H9 (cell line): ENCODE data around the gene DOCK9. TPM values are rescaled to one million over a fixed set of nuclear protein-coding genes. Genes with fewer than 3 reads are reported as not detected.

Source experiments
- DNase-seq: peaks from one replicate; pipeline ENCODE4 v3.0.0-alpha.2; 2017
- H2AFZ ChIP-seq: one replicate; pipeline ENCODE4 v1.6.1; 2013; ENCODE audit warnings: mild to moderate bottlenecking, low read length, control low read depth, moderate library complexity
- H2AK5ac ChIP-seq: 2 replicates; pipeline ENCODE4 v1.6.1; 2013; ENCODE audit warnings: low read length, control low read depth, mixed read lengths; ENCODE audit not compliant: insufficient read length
- H2BK120ac ChIP-seq: one replicate; pipeline ENCODE4 v1.6.1; 2013; ENCODE audit warnings: low read depth, mild to moderate bottlenecking, low read length, control low read depth, inconsistent platforms; ENCODE audit not compliant: poor library complexity, severe bottlenecking
- H2BK12ac ChIP-seq: 2 replicates; pipeline ENCODE4 v1.6.1; 2013; ENCODE audit warnings: low read length, control low read depth, mixed read lengths, low read depth; ENCODE audit not compliant: insufficient read length
- H2BK15ac ChIP-seq: 2 replicates; pipeline ENCODE4 v1.6.1; 2013; ENCODE audit warnings: low read depth, low read length, control low read depth
- H2BK20ac ChIP-seq: one replicate; pipeline ENCODE4 v1.6.1; 2013; ENCODE audit warnings: low read depth, mild to moderate bottlenecking, low read length, control low read depth, inconsistent platforms; ENCODE audit not compliant: poor library complexity, severe bottlenecking
- H2BK5ac ChIP-seq: 2 replicates; pipeline ENCODE4 v1.6.1; 2013; ENCODE audit warnings: low read length, control low read depth, mixed read lengths; ENCODE audit not compliant: insufficient read length
- H3K14ac ChIP-seq: 2 replicates; pipeline ENCODE4 v1.6.1; 2013; ENCODE audit warnings: low read length, control low read depth; ENCODE audit not compliant: insufficient read depth
- H3K18ac ChIP-seq: 2 replicates; pipeline ENCODE4 v1.6.1; 2013; ENCODE audit warnings: low read depth, mild to moderate bottlenecking, mixed read lengths, low read length, control low read depth; ENCODE audit not compliant: insufficient read length
- H3K23ac ChIP-seq: 2 replicates; pipeline ENCODE4 v1.6.1; 2013; ENCODE audit warnings: low read length, control low read depth, mixed read lengths, low read depth; ENCODE audit not compliant: insufficient read length
- H3K23me2 ChIP-seq: 2 replicates; pipeline ENCODE4 v1.6.1; 2013; ENCODE audit warnings: low read depth, mild to moderate bottlenecking, mixed read lengths, low read length, control low read depth; ENCODE audit not compliant: insufficient read length, poor library complexity, severe bottlenecking
- H3K27ac ChIP-seq: 2 replicates; pipeline ENCODE4 v1.5.1; 2013; ENCODE audit warnings: low read length, control low read depth, mixed read lengths, low read depth; ENCODE audit not compliant: insufficient read length
- H3K27me3 ChIP-seq: 2 replicates; pipeline ENCODE4 v1.6.1; 2013; ENCODE audit warnings: low read length, control low read depth, inconsistent platforms; ENCODE audit not compliant: insufficient read depth
- H3K4ac ChIP-seq: 2 replicates; pipeline ENCODE4 v1.6.1; 2013; ENCODE audit warnings: low read depth, mild to moderate bottlenecking, control low read depth, inconsistent platforms, low read length, moderate library complexity
- H3K4me1 ChIP-seq: 2 replicates; pipeline ENCODE4 v1.6.1; 2013; ENCODE audit warnings: low read length, control low read depth, inconsistent platforms; ENCODE audit not compliant: insufficient read depth
- H3K4me2 ChIP-seq: 2 replicates; pipeline ENCODE4 v1.6.1; 2013; ENCODE audit warnings: low read length, control low read depth, mixed read lengths; ENCODE audit not compliant: insufficient read length, insufficient read depth
- H3K56ac ChIP-seq: 2 replicates; pipeline ENCODE4 v1.6.1; 2013; ENCODE audit warnings: low read depth, mild to moderate bottlenecking, mixed read lengths, low read length, control low read depth; ENCODE audit not compliant: insufficient read length
- H3K79me1 ChIP-seq: 2 replicates; pipeline ENCODE4 v1.6.1; 2013; ENCODE audit warnings: low read depth, mild to moderate bottlenecking, moderate library complexity, low read length, control low read depth, inconsistent platforms; ENCODE audit not compliant: insufficient read depth, poor library complexity, severe bottlenecking
- H3K79me2 ChIP-seq: 2 replicates; pipeline ENCODE4 v1.6.1; 2013; ENCODE audit warnings: low read length, control low read depth, inconsistent platforms; ENCODE audit not compliant: insufficient read depth
- H3K9ac ChIP-seq: 2 replicates; pipeline ENCODE4 v1.6.1; 2013; ENCODE audit warnings: low read length, control low read depth, mixed read lengths; ENCODE audit not compliant: insufficient read length; ENCODE audit errors: extremely low read depth
- H3K9me3 ChIP-seq: one replicate; pipeline ENCODE4 v1.6.1; 2013; ENCODE audit warnings: low read depth, low read length, inconsistent platforms; ENCODE audit not compliant: control insufficient read depth
- H3T11ph ChIP-seq: one replicate; pipeline ENCODE4 v1.6.1; 2013; ENCODE audit warnings: mild to moderate bottlenecking, low read length, control low read depth, inconsistent platforms
- H4K20me1 ChIP-seq: one replicate; pipeline ENCODE4 v1.6.1; 2013; ENCODE audit not compliant: control insufficient read depth, insufficient read length, insufficient read depth
- H4K5ac ChIP-seq: 2 replicates; pipeline ENCODE4 v1.6.1; 2013; ENCODE audit warnings: low read depth, mild to moderate bottlenecking, mixed read lengths, low read length, control low read depth; ENCODE audit not compliant: insufficient read length
- H4K8ac ChIP-seq: replicated peaks from 2 replicates; pipeline ENCODE4 v1.6.1; 2013; ENCODE audit warnings: low read length, control low read depth, mixed read lengths, low read depth; ENCODE audit not compliant: insufficient read length
- H4K91ac ChIP-seq: 2 replicates; pipeline ENCODE4 v1.6.1; 2013; ENCODE audit warnings: low read depth, mild to moderate bottlenecking, moderate library complexity, mixed read lengths, low read length, control low read depth; ENCODE audit not compliant: insufficient read length
- H3K27ac Mint-ChIP-seq, 3 experiments: 2 replicates in 2 of 3; 3 replicates in 1 of 3; pipeline ENCODE4 v1.8.0; 2020 to 2021; ENCODE audit warnings: mixed read lengths in 3 of 3, mild to moderate bottlenecking in 1 of 3, moderate library complexity in 1 of 3
- H3K27me3 Mint-ChIP-seq: 2 replicates; pipeline ENCODE4 v1.8.0; 2021; ENCODE audit warnings: low read depth, mild to moderate bottlenecking, moderate library complexity, mixed read lengths
- H3K36me3 Mint-ChIP-seq, 3 experiments: 2 replicates in 2 of 3; 3 replicates in 1 of 3; pipeline ENCODE4 v1.8.0; 2020 to 2021; ENCODE audit warnings: low read depth in 3 of 3, mixed read lengths in 3 of 3; ENCODE audit not compliant: insufficient read depth in 1 of 3
- H3K4me1 Mint-ChIP-seq, 2 experiments: 2 replicates each; pipeline ENCODE4 v1.8.0; 2020; ENCODE audit warnings: mixed read lengths in 2 of 2
- H3K4me3 Mint-ChIP-seq, 2 experiments: 2 replicates in 1 of 2; 3 replicates in 1 of 2; pipeline ENCODE4 v1.8.0; 2020 to 2021; ENCODE audit warnings: mild to moderate bottlenecking in 2 of 2, mixed read lengths in 2 of 2, moderate library complexity in 1 of 2
- H3K9me3 Mint-ChIP-seq, 2 experiments: 2 replicates in 1 of 2; 3 replicates in 1 of 2; pipeline ENCODE4 v1.8.0; 2020; ENCODE audit warnings: mild to moderate bottlenecking in 2 of 2, mixed read lengths in 2 of 2, moderate library complexity in 1 of 2
- WGBS: extraction: QIAGEN DNeasy Blood & Tissue Kit; methylation state at CpG from one replicate; pipeline ENCODE4 v1.1.7; 2013; ENCODE audit warnings: missing lambda C conversion rate, low lambda C conversion rate, mixed read lengths; ENCODE audit not compliant: insufficient read length; ENCODE audit errors: extremely low coverage; 5-methylcytosine and 5-hydroxymethylcytosine counted together
- total RNA-seq: library from RNA; stranded (reverse); gene quantifications from 2 replicates; pipeline ENCODE4 v1.2.1, GENCODE V29; 2021
- TF ChIP-seq, protein P1 (sequence below): fragments of 200-600 bp; sonication (generic); conservative IDR thresholded peaks from 3 replicates; pipeline ENCODE4 v1.8.0; 2021; ENCODE audit warnings: antibody characterized with exemption, mild to moderate bottlenecking

The DOCK9 gene
- total RNA-seq, 1 experiment from 2014 or later = 23.0 TPM

DNA sequence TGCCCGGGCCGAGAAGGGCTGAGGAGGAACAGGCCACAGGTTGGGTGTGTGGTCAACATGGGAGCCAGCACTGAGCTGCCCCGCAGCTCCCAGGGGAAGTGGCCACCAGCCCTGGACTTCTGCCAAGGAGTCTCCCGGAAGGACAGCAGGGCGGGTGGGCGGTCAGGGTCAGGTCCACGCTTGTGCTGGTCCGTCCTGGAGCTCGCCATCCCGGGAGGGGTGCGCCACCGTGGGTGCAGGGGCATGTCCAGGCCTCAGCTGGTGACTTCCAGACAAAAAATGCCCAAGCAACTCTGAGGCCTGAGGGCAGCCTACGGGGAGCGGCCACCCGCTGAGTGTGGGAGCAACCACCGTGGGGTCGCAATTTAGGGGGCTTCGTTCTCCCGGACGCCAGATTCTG lies 203.9 kb downstream of the DOCK9 start:
- H3K27me3 ChIP-seq = no peaks in the 10 kb centered on the region
- no peak overlapping the region for H2AFZ ChIP-seq
- H3K27me3 Mint-ChIP-seq = no peaks in the 10 kb centered on the region; the same call in 1 of the 2 replicates

More for the DNA sequence above, 203.9 kb downstream of the DOCK9 start:
- H3K18ac ChIP-seq = no peak overlapping the region
- H3K79me2 ChIP-seq = no peaks in the 10 kb centered on the region
- H2BK15ac ChIP-seq = no peak overlapping the region
- no peak overlapping the region for H3K9ac ChIP-seq
- Mint-ChIP-seq H3K4me1 (peaks cover 7 to 9% of the 10 kb centered on the region in 2 experiments), H3K4me3 (no peak overlapping the region), H3K27ac (no peak overlapping the region), H3K9me3 (no peaks in the 10 kb centered on the region), H3K36me3 (no peaks in the 10 kb centered on the region)
- H3K27ac ChIP-seq = no peak overlapping the region
- H2BK120ac ChIP-seq = no peak overlapping the region
- no peak overlapping the region for H4K5ac ChIP-seq
- no peaks in the 10 kb centered on the region for H3K9me3 ChIP-seq
- no peak overlapping the region for H2BK12ac ChIP-seq
- no peak overlapping the region for H4K8ac ChIP-seq
- WGBS = no CpG with 5 or more reads among the region's 20 CpGs
- no peak overlapping the region for H2AK5ac ChIP-seq
- H3K56ac ChIP-seq = no peak overlapping the region
- H3K23ac ChIP-seq = no peak overlapping the region
- no peak overlapping the region for H3K4me2 ChIP-seq
- no peak for DNase-seq
- H4K91ac ChIP-seq = no peak overlapping the region
- no peaks in the 10 kb centered on the region for H3K79me1 ChIP-seq
- no peaks in the 10 kb centered on the region for H3K23me2 ChIP-seq
- no peaks in the 10 kb centered on the region; the same call in 1 of the 2 replicates for H3K4me1 ChIP-seq
- H2BK5ac ChIP-seq = no peak overlapping the region
- no peak overlapping the region for H3T11ph ChIP-seq
- H3K14ac ChIP-seq = no peak overlapping the region
- H4K20me1 ChIP-seq = no peaks in the 10 kb centered on the region
- H2BK20ac ChIP-seq = no peak overlapping the region
- TF ChIP-seq, protein P1, sequence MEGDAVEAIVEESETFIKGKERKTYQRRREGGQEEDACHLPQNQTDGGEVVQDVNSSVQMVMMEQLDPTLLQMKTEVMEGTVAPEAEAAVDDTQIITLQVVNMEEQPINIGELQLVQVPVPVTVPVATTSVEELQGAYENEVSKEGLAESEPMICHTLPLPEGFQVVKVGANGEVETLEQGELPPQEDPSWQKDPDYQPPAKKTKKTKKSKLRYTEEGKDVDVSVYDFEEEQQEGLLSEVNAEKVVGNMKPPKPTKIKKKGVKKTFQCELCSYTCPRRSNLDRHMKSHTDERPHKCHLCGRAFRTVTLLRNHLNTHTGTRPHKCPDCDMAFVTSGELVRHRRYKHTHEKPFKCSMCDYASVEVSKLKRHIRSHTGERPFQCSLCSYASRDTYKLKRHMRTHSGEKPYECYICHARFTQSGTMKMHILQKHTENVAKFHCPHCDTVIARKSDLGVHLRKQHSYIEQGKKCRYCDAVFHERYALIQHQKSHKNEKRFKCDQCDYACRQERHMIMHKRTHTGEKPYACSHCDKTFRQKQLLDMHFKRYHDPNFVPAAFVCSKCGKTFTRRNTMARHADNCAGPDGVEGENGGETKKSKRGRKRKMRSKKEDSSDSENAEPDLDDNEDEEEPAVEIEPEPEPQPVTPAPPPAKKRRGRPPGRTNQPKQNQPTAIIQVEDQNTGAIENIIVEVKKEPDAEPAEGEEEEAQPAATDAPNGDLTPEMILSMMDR = no peak
- no peak overlapping the region for H3K4ac ChIP-seq
